GM18868 (cell line): Measurements from ENCODE around the gene RNF19B.
"Not testable (repeated sequence)": the region's sequence is repeated elsewhere in the genome, so short reads cannot be mapped to it uniquely, and the experiment has no call there.

Source experiments
- ATAC-seq: cut with Tn5 transposase; IDR thresholded peaks from one replicate; pipeline ENCODE4 v1.9.1; 2021; ENCODE audit warnings: mild to moderate bottlenecking, moderate library complexity; ENCODE audit not compliant: unreplicated experiment

Gene RNF19B

GRCh38 chr1:32964461-32965250 lies at the start of gene RNF19B:
TSS of gene RNF19B (minus strand) at chr1:32964809. CDS start at chr1:32964685, 124 bp downstream.
- ATAC-seq, result peak; percentile 88

- no peak for ATAC-seq
These were observed 49.2 kb upstream of the RNF19B start for GRCh38 chr1:33013791-33014190.

DNA sequence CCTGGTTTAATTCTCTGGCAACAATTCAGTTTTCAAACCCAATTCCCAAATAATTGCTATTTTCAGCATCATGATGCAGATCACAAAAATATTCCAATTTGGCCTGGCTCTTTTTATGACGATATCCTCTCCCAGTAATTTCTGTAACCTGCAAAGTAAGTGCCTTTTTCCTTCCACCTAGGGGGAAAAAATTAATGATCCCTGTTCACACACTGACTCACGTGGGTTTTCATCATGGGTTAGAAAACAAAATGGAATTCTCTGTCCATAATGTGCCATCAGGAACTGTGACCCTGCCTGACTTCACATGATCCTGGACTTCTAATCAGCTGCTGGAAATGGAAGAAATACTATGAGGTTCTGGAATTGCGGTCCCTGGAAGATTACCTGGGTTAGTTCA lies 47.6 kb upstream of the RNF19B start:
- ATAC-seq, result no peak

DNA sequence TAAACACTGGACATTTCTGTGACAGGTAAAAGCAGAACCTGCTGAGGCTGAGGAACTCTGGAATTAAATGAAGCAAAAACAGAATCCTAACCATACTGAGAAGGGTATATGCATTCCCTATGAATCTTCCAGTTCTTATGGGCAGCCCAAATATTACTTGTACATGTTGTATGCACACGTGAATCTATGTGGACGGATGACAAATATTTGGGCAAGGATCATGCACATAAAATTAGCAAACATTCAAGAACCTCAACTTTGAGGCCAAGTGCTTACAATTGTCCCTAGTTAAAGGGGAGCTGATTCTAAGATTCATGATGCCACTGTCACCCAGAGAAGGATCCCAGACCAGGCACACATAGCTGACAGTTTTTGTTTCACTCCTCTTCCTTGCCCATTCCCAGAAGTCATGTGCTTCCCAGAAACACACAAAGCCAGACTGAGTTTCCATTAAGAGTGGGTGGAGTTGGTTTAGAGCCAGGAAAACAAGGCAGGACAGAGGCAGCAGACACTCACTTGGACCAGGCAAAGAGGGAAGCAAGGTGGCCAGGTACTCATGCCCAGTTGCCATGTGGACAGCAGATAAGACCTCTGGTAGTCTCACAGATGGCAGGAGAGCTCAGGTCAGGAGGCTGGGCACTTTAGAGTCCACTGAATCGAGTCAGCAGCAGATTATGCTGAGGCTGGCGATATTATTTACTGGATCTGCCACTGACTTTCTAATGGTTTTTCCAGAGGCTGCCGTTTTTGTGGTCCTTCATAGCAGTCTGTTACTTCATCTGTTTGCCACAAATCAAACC lies 46.5 kb upstream of the RNF19B start:
- ATAC-seq, result no peak

DNA sequence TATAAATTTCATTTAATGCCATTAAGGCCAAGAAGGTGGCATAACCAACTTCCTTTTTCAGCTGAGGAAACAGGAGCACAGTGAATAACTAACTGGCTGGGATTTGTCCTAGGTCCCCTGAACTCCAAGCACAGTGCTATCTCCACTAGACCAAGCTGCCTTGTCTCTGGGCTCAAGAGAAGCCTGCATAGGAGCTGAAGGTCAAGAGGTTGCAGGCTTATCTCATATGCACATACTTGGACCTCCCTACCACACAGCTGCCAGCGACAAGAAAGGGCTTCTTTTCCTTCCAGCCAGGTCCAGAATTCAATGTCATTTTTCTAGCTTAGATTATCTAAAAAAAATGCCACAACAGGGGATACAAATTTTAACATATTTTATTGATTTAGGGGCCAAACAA lies 45.0 kb upstream of the RNF19B start:
- no peak for ATAC-seq

GRCh38 chr1:33008051-33008914 lies 43.7 kb upstream of the RNF19B start:
- no peak for ATAC-seq

GRCh38 chr1:33007190-33008050 lies 42.8 kb upstream of the RNF19B start:
- ATAC-seq, result no peak

- no peak for ATAC-seq
These were observed 41.3 kb upstream of the RNF19B start for GRCh38 chr1:33005838-33006421.

DNA sequence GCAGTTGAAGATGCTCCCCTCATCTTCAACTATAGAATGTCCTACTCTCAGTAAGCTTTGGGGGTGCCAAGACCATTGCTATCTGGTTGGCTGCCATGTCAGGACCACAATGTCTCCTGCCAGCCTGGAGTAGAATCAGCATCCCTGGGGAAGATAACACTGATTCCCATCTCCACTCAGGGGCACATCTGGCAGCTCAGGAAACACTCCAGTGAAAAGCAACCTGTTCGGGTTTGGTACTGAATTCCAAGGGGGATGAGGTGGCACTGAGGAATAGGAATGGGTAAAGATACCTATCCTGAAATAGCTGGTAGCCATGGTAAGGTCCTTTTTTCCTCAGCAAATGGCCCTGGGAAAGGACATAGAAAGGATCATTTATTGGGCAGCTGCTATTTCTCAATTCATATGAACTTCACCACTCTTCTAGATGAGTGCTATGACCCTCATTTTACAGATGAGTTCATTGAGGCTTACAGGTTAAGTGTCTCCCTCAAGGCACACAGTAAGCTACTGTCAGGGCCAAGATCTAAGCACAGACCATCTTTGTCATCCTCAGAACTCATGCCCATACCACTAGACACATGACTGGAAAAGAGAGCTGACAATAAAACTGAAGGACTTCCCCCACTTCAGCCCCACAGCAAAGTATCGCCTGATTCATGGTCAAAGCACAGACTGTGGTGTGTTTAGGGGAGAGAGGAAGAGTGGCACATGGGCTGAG lies 40.7 kb upstream of the RNF19B start:
- no peak for ATAC-seq

DNA sequence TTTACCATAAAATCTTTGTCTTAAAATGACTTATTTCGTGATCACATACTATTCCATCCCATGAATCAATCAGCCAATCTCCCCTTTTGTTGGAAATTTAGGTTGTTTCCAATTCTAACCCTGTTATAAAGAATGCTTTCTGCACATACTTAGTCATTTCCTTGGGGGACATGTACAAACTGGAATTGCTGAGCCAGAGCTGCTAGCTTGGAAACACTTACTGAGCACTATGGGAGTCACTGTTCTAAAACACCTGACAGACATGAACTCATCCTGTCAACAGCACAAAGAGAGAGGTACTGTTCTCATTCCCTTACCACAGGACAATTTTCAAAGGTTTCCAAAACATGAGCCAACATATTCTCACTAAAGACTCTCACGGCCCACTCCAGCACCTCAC lies 40.0 kb upstream of the RNF19B start:
- ATAC-seq, result no peak

DNA sequence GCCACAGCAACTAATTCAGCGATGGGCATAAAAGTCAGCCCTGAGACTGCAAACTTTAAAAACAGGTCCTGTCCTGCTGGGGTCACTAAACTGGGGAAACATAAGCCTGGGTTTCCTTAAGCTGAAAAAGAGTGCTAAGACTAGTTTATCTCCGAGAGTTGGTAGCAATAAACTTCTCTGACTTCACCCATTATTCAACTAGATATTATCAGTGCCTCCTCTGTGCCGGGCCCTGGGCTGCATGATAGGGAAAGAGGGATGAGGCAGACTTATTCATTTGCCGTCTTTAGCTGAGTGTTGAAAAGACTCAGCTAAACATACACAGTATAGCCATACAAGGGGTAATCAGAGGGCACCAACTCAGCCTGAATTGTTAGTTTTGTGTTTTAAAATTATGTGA lies 39.0 kb upstream of the RNF19B start:
- no peak for ATAC-seq

DNA sequence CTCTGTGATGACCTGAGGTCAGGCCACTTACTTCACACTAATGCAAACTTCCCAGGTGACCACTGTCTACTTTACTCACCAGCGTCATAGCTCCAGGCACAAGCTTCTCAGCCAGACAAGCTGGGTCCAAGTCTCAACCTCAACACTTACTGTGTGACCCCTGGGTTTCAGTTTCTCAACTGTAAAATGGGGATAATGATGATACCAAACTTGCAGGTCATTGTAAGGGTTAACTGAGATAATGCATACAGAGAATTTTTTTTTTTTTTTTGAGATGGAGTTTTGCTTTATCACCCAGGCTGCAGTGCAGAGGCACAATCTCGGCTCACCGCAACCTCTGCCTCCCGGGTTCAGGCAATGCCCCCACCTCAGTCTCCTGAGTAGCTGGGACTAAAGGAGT lies 37.4 kb upstream of the RNF19B start:
- ATAC-seq, result no peak

DNA sequence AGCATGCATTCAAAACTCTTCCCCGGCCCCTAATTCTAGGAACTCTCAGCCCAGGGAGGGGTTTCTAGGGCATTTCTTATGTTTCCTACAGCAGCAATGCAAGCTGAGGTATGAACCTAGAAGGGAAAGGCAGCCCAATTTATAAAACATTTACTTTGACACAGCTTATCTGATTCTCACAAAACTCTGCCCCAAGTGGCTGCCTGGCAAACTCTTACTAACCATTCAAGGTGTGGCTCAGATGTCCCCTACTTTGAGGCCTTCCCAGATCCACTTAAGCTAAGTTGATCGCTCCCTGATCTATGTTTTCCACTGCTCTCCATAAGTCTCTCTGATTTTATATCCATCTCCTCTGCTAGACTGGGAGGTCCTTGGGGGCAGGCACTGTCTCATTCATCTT lies 36.7 kb upstream of the RNF19B start:
- ATAC-seq, result no peak

DNA sequence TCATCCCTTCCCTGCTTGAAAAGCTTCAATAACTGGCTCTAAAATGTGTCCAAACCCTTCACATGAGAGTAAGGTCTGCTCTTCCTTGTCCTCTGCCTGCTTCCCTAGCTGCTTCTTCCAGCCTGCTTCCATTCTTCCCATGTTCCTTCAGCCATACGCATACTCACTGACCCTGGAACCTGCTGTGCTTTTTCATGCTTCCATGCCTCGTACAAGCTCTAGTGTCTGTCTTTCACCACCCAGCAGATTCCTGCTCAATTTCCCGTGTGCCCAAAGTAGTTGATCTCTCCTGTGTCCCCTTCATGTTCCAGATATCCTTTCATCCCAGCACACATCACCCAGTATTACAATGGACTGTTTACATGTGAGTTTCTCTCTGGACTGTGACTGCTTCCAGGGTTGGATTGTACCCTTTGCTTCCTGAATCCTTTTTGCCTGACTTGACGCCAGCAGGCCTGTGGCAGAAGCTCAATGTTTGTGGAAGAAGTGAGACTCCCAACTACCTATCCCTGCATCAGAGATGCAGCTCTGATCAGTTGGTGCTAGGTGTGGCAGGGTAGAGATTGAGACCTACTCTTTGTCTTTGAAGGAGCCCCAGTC lies 35.9 kb upstream of the RNF19B start:
- no peak for ATAC-seq

- ATAC-seq, result no peak
These were observed 34.4 kb upstream of the RNF19B start for GRCh38 chr1:32998997-32999396.

DNA sequence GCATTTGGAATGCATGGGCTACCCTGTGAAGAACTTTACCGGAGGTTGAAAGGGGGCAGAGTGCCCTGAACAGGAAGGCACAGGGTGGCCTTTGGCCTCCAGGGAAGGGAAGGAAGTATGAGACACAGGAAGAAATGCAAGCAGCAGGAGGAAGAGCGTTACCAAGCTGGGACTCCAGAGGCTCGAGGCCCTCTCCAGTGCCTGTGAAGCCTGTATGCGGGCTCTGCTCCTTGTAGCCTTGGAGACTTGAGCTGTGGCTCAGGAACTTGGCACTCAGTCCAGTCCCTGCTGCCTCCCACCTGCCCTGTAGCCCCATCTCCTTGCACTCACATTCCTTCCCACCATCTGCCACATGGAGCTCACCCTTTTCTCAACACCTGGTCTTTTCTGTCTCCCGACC lies 33.5 kb upstream of the RNF19B start:
- ATAC-seq, result no peak

DNA sequence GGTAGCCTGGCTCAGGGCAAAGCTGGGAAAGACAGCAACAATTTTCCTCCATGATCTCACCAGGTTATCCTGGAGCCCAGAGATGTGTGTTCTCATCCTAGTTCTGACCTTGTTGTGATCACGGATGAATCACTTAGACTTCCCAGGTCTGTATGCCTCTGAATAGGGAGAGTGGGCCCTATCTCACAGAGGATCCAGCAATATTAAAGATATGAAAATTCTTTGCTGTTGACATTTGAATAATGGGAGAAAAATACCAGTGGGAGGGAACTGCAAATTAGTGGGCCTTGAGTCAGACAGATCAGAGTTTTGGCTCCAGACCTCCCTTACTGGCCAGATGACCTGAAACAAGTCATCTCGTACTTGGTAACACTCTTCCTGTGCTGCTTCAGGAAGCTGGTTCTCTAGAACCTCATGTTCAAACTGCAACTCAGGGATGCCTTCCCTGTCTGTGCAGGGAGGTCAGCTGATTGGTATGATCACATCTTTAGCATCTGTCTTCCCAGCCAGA lies 32.8 kb upstream of the RNF19B start:
- no peak for ATAC-seq

DNA sequence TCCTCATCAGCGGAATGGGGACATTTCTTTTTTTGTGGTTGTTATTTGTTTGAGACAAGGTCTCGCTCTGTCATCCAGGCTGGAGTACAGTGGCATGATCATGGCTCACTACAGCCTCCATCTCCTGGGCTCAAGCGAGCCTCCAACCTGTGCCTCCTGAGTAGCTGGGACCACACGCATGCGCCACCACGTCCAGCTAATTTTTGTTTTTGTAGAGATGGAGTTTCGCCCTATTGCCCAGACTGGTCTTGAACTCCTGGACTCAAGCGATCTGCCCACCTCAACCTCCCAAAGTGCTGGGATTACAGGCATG lies 28.7 kb upstream of the RNF19B start:
- not testable (repeated sequence) for ATAC-seq
